Adrenal gland (tissue), 12 donors: ENCODE results near the gene CBX8. TPM values are rescaled to one million over a fixed set of nuclear protein-coding genes. Genes with fewer than 3 reads are reported as not detected.

Source experiments
- DNase-seq, 7 donors: peaks; one replicate each; pipeline ENCODE4 v3.0.0-alpha.2; 2019 to 2020
- H3K27ac ChIP-seq, 5 donors: fragments of 200-600 bp; sonication (generic) in 4 of 5; 1 replicate in 3 of 5; 2 replicates in 2 of 5; pipeline versions ENCODE4 v1.5.1 to v1.8.0; 2016 to 2020; ENCODE audit warnings: mild to moderate bottlenecking in 1 of 5
- H3K27me3 ChIP-seq: fragments of 200-600 bp; 2 replicates; pipeline ENCODE4 v1.8.0; 2021
- H3K36me3 ChIP-seq, 2 donors: fragments of 200-600 bp; replicated peaks in 1 of 2; 1 replicate in 1 of 2; 2 replicates in 1 of 2; pipeline versions ENCODE4 v1.5.1 to v1.8.0; 2018 to 2022
- H3K4me1 ChIP-seq, 2 donors: fragments of 200-600 bp; replicated peaks in 1 of 2; 1 replicate in 1 of 2; 2 replicates in 1 of 2; pipeline versions ENCODE4 v1.5.1 to v1.8.0; 2018 to 2021
- H3K4me3 ChIP-seq, 4 donors: fragments of 200-600 bp; sonication (generic) in 3 of 4; one replicate each; pipeline ENCODE4 v1.5.1; 2016 to 2018
- H3K9me3 ChIP-seq, 3 donors: fragments of 200-600 bp; sonication (generic) in 1 of 3; replicated peaks in 1 of 3; 1 replicate in 2 of 3; 2 replicates in 1 of 3; pipeline versions ENCODE4 v1.5.1 to v1.8.0; 2016 to 2021
- POLR2A ChIP-seq, 2 donors: fragments of 450-650 bp; IDR thresholded peaks; one replicate each; pipeline ENCODE4 v1.6.1; 2017; ENCODE audit warnings: antibody characterized with exemption in 2 of 2, mild to moderate bottlenecking in 2 of 2, moderate library complexity in 1 of 2
- WGBS, 4 donors: extraction: QIAGEN DNeasy Blood & Tissue Kit in 2 of 4; methylation state at CpG; one replicate each; pipeline versions ENCODE4 v1.1.5 to v1.1.7; 2013 to 2017; 5-methylcytosine and 5-hydroxymethylcytosine counted together
- intact Hi-C, 2 donors: fragments of 100-400 bp; cut with DNase I; formaldehyde crosslinking; loops; one replicate each; pipeline versions ENCODE4 v1.14.1 to v1.15.0; 2022 to 2023
- polyA plus RNA-seq, 3 donors: library from polyadenylated mRNA; stranded (reverse); fragments of 200-250 nt in 2 of 3; fragments of 350-450 nt in 1 of 3; fragmentation: Illumina TruSeq in 1 of 3; extraction: RNeasy Lipid Tissue Mini Kit (QIAGEN cat#74804) in 1 of 3; gene quantifications; one replicate each; pipeline ENCODE4 v1.2.3, GENCODE V29; 2013 to 2014
- total RNA-seq, 9 donors: library from RNA; depleted of rRNA in 4 of 9; stranded (reverse); fragments of >200 nt in 4 of 9; fragments of 120-200 nt in 1 of 9; fragmentation: NEBNext Ultra II Directional in 1 of 9; extraction: Animal tissue kit (Norgen Biotek cat#: 25700) in 1 of 9; gene quantifications; one replicate each; pipeline versions ENCODE4 v1.1.0 to v1.2.4, GENCODE V29; 2013 to 2023
- TF ChIP-seq, protein P1 (sequence below), 6 experiments: fragments of 450-650 bp in 4 of 6; fragments of 200-600 bp in 2 of 6; sonication (generic) in 1 of 6; IDR thresholded peaks; 1 replicate in 5 of 6; 2 replicates in 1 of 6; pipeline versions ENCODE4 v1.5.1 to v1.8.0; 2016 to 2021; ENCODE audit warnings: antibody characterized with exemption in 6 of 6, mild to moderate bottlenecking in 2 of 6, moderate library complexity in 1 of 6
- donor health status: healthy with polysubstance abuse.
- donor health status: Bipolar disorder and iron deficiency.
- donor health status: DM: yes; HTN: yes; CAD: no.
- donor health status: DM: no; HTN: no; CAD: no.
- donor health status: DM: no; HTN: no; CAD: no.
- donor health status: DM: yes; HTN: yes; CAD: no.

CBX8 gene
- total and polyA plus RNA-seq, 12 donors = 0.85 to 10.6 (median 5.5) TPM

DNA sequence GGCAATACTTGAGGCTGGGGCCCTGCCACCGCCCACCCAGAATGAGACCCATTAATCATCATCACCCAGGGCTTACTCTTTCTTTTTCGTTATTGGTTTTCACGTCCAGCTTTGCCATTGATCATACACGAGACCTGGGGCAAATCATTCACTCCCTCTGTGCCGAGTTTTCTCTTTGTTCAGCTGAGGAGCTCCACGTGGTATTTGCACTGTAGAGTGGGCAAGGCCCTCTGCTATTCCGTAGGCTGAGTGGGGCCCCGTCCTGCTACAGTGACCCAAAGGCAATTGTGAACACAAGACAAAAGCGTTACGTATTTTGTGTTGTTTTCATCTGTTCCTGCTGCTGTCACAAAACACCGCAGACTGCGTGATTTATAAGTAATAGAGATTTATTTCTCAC, 42.5 kb downstream of the CBX8 start:
- intact Hi-C loops = no loop called here
- H3K27me3 ChIP-seq = peaks cover 24% of the 10 kb centered on the region
- H3K9me3 ChIP-seq = no peaks in the 10 kb centered on the region
- 50 to 59% (median 55%) methylated on average over 12 of the region's 12 CpGs for WGBS, 4 donors
- no peak for TF ChIP-seq POLR2A (IDR thresholded peaks at IDR 0.05)
- TF ChIP-seq, protein P1, sequence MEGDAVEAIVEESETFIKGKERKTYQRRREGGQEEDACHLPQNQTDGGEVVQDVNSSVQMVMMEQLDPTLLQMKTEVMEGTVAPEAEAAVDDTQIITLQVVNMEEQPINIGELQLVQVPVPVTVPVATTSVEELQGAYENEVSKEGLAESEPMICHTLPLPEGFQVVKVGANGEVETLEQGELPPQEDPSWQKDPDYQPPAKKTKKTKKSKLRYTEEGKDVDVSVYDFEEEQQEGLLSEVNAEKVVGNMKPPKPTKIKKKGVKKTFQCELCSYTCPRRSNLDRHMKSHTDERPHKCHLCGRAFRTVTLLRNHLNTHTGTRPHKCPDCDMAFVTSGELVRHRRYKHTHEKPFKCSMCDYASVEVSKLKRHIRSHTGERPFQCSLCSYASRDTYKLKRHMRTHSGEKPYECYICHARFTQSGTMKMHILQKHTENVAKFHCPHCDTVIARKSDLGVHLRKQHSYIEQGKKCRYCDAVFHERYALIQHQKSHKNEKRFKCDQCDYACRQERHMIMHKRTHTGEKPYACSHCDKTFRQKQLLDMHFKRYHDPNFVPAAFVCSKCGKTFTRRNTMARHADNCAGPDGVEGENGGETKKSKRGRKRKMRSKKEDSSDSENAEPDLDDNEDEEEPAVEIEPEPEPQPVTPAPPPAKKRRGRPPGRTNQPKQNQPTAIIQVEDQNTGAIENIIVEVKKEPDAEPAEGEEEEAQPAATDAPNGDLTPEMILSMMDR (IDR thresholded peaks at IDR 0.05) = no peak
- no peaks in the 10 kb centered on the region for H3K36me3 ChIP-seq
- no peaks in the 10 kb centered on the region for H3K4me1 ChIP-seq
- H3K4me3 ChIP-seq = no peak overlapping the region
- no peak overlapping the region for H3K27ac ChIP-seq
- no peak for DNase-seq

DNA sequence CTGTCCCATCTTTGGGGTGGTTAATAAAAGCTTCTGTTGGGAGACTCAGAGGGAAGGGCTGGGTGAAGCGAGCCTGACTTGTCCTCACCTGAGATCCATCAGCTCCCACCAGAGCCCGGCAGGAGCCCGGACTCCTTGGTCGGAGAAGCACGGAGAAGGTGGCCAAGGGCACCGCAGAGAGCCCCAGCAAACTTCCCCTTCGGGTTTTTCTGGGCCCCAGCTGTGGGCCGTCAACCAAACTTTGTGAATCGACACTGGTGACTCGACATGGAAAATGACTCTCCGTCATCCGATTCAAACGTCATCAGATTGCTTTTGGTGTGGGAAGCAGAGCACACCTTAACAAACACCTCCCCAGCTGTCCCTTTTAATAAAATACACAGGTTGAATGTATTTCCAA, 44.7 kb downstream of the CBX8 start:
- Histone ChIP-seq H3K9me3 (no peaks in the 10 kb centered on the region), H3K36me3 (no peaks in the 10 kb centered on the region), H3K27ac (no peak overlapping the region), H3K4me1 (no peaks in the 10 kb centered on the region), H3K27me3 (peaks cover 45% of the 10 kb centered on the region), H3K4me3 (no peak overlapping the region)
- no peak for DNase-seq
- intact Hi-C loops = no loop called here
- 64 to 79% (median 71%) methylated on average over 12 to 13 of the region's 13 CpGs for WGBS, 4 donors
- TF ChIP-seq, protein P1 (IDR thresholded peaks at IDR 0.05) = no peak
- TF ChIP-seq POLR2A (IDR thresholded peaks at IDR 0.05) = no peak

DNA sequence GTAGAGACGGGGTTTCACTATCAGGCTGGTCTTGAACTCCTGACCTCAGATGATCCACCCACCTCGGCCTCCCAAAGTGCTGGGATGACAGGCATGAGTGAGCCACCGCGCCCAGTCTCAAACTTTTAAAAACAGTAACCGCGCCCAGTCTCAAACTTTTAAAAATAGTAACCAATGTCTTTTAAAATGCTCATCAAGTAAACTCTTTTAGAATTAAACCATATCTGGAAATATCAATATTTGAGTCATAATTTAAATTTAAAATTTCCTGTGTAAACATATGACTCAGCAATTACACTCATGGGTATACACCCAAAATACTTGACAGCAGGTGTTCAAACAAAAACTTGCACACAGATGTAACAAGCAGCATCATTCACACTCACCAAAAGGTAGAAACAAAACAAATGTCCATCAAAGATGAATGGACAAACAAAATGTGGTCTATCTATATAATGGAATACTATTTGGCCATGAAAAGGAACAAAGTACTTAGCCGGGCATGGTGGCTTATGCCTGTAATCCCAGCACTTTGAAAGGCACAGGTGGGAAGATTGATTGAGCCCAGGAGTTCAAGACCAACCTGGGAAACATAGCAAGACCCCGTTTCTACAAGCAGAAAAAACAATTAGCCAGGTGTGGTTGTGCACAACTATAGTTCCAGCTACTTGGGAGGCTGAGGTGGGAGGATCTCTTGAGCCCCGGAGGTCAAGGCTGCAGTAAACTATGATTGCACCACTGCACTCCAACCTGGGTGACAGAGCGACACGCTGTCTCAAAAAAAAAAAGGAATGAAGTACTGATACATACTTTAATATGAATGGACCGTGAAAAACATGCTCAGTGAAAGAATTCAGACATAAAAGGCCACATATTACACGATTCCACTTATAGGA, 46.0 kb downstream of the CBX8 start:
- Histone ChIP-seq H3K9me3 (no peaks in the 10 kb centered on the region), H3K4me3 (no peak overlapping the region), H3K27me3 (peaks cover 52% of the 10 kb centered on the region), H3K27ac (no peak overlapping the region), H3K36me3 (no peaks in the 10 kb centered on the region), H3K4me1 (no peaks in the 10 kb centered on the region)
- TF ChIP-seq, protein P1 (IDR thresholded peaks at IDR 0.05) = no peak
- TF ChIP-seq POLR2A (IDR thresholded peaks at IDR 0.05) = no peak
- WGBS, 4 donors = 75 to 81% (median 76%) methylated on average over 13 of the region's 13 CpGs
- no peak for DNase-seq
- intact Hi-C loops = no loop called here

DNA sequence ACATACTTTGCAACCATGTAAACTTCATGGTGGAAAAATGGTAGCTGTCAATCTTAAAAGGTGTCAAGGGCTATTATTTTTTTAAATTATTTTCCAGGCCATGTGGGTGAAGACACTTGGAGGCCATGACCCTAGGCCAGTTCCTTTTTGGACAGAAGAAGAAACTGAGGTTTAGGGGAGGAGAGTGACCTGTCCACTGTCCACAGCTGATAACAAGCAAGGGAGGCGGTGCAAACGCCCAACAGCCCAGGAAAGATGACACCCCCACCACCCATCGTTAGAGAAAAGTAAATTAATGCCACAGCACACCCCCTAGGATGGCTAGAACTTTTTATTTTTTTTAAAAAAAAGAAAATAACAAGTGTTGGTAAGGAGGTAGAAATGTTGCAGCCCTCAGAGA, 46.9 kb downstream of the CBX8 start:
- Histone ChIP-seq H3K4me3 (no peak overlapping the region), H3K4me1 (no peaks in the 10 kb centered on the region), H3K27me3 (peaks cover 55% of the 10 kb centered on the region), H3K9me3 (no peaks in the 10 kb centered on the region), H3K27ac (no peak overlapping the region), H3K36me3 (no peaks in the 10 kb centered on the region)
- 55 to 67% (median 61%) methylated on average over 3 of the region's 3 CpGs for WGBS, 4 donors
- intact Hi-C loops = loop anchor here in 1 of 2 donors (10.0 kb wide), 1 partner anchor 95 kb away; no protein-coding TSS in a partner anchor
- TF ChIP-seq POLR2A (IDR thresholded peaks at IDR 0.05) = no peak
- TF ChIP-seq, protein P1 (IDR thresholded peaks at IDR 0.05) = no peak
- DNase-seq = no peak
